Chondrocyte (in vitro differentiated cells): ENCODE measurements around the gene CACNG5. TPM values are rescaled to one million over a fixed set of nuclear protein-coding genes. Genes with fewer than 3 reads are reported as not detected.
"Not testable (repeated sequence)": the region's sequence is repeated elsewhere in the genome, so short reads cannot be mapped to it uniquely, and the experiment has no call there.

ENCODE experiments used
- DNase-seq: peaks from one replicate; pipeline ENCODE4 v3.0.0; 2021; ENCODE audit warnings: mixed read lengths, low spot score
- H3K27ac Mint-ChIP-seq: one replicate; pipeline ENCODE4 v1.8.0; 2021; ENCODE audit warnings: mild to moderate bottlenecking, moderate library complexity, mixed read lengths; ENCODE audit not compliant: unreplicated experiment
- H3K27me3 Mint-ChIP-seq: 2 replicates; pipeline ENCODE4 v1.8.0; 2021; ENCODE audit warnings: low read depth, mixed read lengths
- H3K36me3 Mint-ChIP-seq: 2 replicates; pipeline ENCODE4 v1.8.0; 2021; ENCODE audit warnings: low read depth, mixed read lengths
- H3K4me1 Mint-ChIP-seq: 2 replicates; pipeline ENCODE4 v1.8.0; 2021; ENCODE audit warnings: low read depth, mild to moderate bottlenecking, mixed read lengths
- H3K4me3 Mint-ChIP-seq: one replicate; pipeline ENCODE4 v1.8.0; 2021; ENCODE audit warnings: mild to moderate bottlenecking, moderate library complexity, mixed read lengths; ENCODE audit not compliant: unreplicated experiment
- H3K9me3 Mint-ChIP-seq: 2 replicates; pipeline ENCODE4 v1.8.0; 2021; ENCODE audit warnings: low read depth, mixed read lengths
- total RNA-seq: library from RNA; stranded (reverse); gene quantifications from 3 replicates; pipeline ENCODE4 v1.2.1, GENCODE V29; 2021
- TF ChIP-seq, protein P1 (sequence below): fragments of 200-600 bp; sonication (generic); IDR thresholded peaks from 2 replicates; pipeline ENCODE4 v1.5.0; 2021; ENCODE audit warnings: antibody characterized with exemption, mild to moderate bottlenecking, moderate library complexity

The CACNG5 gene
- total RNA-seq, 1 donor from 2014 or later = not detected

DNA sequence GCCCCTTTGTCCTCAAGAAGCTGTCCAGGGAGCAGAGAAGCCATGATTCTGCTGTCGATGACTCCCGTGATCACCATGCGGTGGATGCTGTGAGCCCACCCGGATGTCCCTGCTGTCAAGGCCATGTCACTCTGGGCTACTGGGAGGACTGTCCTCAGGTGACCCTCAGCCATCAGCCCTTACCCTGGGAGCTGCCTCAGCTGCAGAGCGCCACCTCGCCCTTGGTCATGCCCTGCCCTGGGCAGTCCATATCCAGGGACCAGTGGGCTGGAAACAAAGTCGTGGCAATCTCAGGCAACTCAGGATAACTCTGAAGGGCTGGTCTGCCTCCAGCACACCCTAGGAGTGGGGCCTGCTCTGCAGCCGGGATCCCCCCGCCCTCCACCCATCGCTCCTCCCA lies 63.6 kb downstream of the CACNG5 start:
- DNase-seq = no peak
- TF ChIP-seq, protein P1, sequence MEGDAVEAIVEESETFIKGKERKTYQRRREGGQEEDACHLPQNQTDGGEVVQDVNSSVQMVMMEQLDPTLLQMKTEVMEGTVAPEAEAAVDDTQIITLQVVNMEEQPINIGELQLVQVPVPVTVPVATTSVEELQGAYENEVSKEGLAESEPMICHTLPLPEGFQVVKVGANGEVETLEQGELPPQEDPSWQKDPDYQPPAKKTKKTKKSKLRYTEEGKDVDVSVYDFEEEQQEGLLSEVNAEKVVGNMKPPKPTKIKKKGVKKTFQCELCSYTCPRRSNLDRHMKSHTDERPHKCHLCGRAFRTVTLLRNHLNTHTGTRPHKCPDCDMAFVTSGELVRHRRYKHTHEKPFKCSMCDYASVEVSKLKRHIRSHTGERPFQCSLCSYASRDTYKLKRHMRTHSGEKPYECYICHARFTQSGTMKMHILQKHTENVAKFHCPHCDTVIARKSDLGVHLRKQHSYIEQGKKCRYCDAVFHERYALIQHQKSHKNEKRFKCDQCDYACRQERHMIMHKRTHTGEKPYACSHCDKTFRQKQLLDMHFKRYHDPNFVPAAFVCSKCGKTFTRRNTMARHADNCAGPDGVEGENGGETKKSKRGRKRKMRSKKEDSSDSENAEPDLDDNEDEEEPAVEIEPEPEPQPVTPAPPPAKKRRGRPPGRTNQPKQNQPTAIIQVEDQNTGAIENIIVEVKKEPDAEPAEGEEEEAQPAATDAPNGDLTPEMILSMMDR = no peak
- H3K4me3 Mint-ChIP-seq = no peak overlapping the region
- H3K9me3 Mint-ChIP-seq = no peaks in the 10 kb centered on the region
- H3K4me1 Mint-ChIP-seq = no peaks in the 10 kb centered on the region
- no peak overlapping the region for H3K27ac Mint-ChIP-seq
- no peaks in the 10 kb centered on the region for H3K36me3 Mint-ChIP-seq
- peaks cover 9% of the 10 kb centered on the region for H3K27me3 Mint-ChIP-seq

DNA sequence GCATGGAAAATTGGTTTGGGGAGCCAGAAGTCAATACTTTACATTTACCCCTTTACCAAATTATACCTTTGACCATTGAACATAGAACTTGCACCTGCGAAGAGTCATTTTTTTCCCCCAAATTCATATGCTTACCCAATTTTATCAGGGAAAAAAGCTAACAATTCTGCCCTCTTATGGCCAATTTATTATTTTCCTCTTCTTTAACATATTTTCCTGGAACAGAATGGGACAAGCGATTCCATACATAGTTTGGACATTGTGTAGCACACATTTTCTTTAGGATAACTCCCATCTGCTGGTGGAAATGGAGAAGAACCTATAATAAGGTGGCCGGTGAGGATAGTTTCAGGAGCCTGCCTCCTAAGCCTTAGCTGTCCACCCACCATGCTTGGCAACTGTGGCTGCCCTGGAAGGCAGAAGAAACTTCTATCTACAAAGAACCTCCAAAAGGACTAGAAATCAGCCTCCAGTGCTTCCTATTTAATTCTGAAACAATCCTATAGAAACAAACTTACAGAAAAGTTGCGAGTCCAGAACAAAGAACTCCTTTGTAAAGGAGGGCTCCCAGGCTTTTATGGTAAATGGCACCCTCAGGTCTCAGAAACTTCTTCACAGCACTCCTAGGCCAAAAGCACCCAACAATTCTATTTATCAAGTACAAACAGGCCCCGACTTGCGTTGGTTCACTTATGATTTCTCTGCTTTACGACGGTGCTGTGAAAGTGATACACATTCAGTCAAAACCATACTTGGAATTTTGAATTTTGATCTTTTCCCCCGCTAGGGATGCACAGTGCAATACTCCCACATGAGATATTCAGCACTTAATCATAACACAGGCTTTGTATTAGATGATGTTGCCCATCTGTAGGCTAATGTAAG lies 65.5 kb downstream of the CACNG5 start:
- DNase-seq = no peak
- Mint-ChIP-seq H3K27ac (no peak overlapping the region), H3K27me3 (peaks cover 7% of the 10 kb centered on the region), H3K9me3 (no peaks in the 10 kb centered on the region), H3K4me3 (no peak overlapping the region), H3K4me1 (peaks cover 9% of the 10 kb centered on the region), H3K36me3 (no peaks in the 10 kb centered on the region)
- TF ChIP-seq, protein P1 = peak; percentile 85

DNA sequence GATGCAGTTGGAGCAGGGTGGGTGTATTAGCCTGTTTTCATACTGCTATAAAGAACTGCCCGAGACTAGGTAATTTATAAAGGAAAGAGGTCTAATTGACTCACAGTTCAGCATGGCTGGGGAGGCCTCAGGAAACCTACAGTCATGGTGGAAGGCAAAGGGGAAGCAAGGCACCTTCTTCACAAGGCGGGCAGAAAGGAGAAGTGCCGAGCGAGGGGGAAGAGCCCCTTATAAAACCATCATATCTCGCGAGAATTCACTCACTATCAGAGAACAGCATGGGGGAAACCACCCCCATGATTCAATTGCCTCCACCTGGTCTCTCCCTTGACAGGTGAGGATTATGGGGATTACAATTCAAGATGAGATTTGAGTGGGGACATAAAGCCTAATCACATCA lies 68.4 kb downstream of the CACNG5 start:
- H3K4me3 Mint-ChIP-seq, H3K36me3 Mint-ChIP-seq, H3K27ac Mint-ChIP-seq, H3K9me3 Mint-ChIP-seq, DNase-seq, H3K27me3 Mint-ChIP-seq: not testable (repeated sequence)
- peaks cover 17% of the 10 kb centered on the region for H3K4me1 Mint-ChIP-seq

DNA sequence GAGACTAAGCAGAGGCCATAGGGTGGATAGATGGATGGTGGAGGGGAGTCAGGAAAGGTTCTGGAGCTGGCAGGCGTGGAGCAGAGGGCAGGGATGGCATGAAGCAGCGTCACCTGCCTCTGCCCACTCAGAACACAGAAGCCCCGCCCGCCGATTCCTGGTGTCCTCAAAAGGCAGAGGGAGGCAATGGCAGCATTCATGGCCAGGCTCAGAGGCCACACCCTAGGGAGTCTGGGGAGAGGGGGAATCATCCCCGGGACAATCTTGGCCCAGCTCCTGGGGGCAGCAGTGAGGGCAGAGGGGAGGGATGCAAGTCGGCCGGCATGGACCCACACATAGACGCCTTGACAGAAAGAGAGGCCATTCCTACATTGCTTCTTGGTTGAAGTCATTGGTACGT lies 68.9 kb downstream of the CACNG5 start:
- Mint-ChIP-seq H3K36me3 (no peaks in the 10 kb centered on the region), H3K4me3 (no peak overlapping the region), H3K9me3 (no peaks in the 10 kb centered on the region), H3K27ac (no peak overlapping the region), H3K27me3 (peaks cover 4% of the 10 kb centered on the region), H3K4me1 (peaks cover 17% of the 10 kb centered on the region)
- TF ChIP-seq, protein P1 = no peak
- no peak for DNase-seq

DNA sequence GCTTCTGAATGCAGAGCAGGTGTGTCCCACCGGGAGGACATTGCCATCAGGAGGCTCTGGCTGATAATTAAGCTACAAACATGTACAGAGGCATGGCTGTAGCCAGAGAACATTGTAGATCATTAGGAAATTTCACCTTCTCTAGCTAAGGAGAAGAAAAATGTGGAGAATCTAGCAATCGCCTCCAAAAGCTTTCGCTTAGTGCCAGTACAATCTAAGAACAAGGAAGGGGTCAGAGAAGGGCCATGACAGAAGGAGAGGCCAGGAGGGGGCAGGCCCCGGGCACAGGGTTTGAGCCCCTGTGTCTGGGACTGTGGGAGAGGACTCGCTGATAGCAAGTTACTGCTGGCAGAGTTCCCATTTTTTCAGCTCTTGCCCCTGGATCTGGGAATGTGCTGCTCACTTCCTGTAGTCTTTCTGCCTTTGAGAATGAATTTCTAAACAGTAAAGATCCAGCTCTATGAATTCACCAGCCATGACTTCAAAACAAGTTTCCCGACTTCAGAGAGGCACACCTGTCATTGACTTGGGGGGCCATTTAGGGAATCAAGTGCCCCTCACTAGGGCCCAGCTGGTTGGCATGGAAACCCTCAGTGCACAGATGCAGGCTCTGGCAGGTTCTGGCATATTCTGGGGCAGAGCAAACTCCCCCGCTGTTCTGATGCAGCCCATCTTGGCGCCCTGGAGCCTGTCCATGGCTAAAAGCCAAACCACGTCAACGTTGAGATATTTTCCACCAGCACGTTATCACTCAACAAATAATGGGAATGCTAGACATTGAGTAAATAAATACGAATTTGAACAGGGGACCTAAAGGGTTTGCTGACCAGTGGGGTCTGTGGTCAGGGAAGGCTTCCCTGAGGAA lies 70.1 kb downstream of the CACNG5 start:
- no peak for DNase-seq
- no peaks in the 10 kb centered on the region for H3K36me3 Mint-ChIP-seq
- H3K9me3 Mint-ChIP-seq = no peaks in the 10 kb centered on the region
- no peak overlapping the region for H3K4me3 Mint-ChIP-seq
- H3K4me1 Mint-ChIP-seq = peaks cover 17% of the 10 kb centered on the region
- TF ChIP-seq, protein P1 = no peak
- H3K27ac Mint-ChIP-seq = peak overlapping the region; percentile 45
- peaks cover 3% of the 10 kb centered on the region for H3K27me3 Mint-ChIP-seq
